ENCODE measurements around the gene HEPN1.

The HEPN1 gene

DNA sequence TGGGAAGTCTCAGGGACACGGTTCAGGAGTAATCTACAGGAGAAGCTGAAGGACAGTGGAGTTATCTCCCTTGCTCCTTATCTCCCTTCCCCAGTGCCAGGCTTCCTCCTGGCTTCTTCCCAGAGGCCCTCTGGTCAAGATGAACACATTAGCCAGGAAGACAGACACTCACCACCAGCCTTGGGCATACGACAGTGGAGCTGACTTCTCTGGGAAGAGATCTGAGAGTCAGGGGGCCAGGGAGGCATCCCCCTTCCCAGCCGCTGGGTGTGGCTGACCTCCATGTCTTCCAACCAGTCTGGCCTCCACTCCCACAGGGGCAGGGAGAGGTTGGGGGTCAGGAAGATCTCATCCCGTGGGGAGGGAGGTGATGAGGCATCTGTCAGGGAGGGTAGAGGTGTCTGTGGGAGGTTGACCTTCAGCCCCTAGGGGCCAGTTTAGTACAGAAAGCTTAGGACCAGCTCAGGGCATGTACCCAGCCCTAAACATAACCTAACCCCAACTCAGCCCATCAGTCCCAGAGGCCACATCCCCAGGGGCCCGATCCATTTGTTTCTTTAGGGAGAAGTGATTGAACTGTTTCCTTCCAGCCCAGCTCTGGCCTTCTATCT, 34.1 kb upstream of the HEPN1 start:
- Histone ChIP-seq H3K9me3 (ENCODE audit: insufficient read depth, low read length) (no peaks in the 10 kb centered on the region), H3K4me1 (ENCODE audit: insufficient read depth, insufficient read length) (no peaks in the 10 kb centered on the region), H3K27me3 (ENCODE audit: insufficient read depth, insufficient read length) (peaks cover 3% of the 10 kb centered on the region), H3K4me3 (ENCODE audit: insufficient read length, low read depth) (no peak overlapping the region), H3K36me3 (ENCODE audit: insufficient read depth, insufficient read length, low read length) (no peaks in the 10 kb centered on the region), H3K9ac (ENCODE audit: insufficient read length, low read depth) (no peak overlapping the region)
- DNase-seq (ENCODE audit: low read depth, low spot score), result no peak
- no peak for TF ChIP-seq YY1 (IDR thresholded peaks at IDR 0.05; ENCODE audit: insufficient read depth, insufficient read length)
- no peak for TF ChIP-seq ZNF274 (IDR thresholded peaks at IDR 0.05; ENCODE audit: low read depth, low read length)
- no peak for TF ChIP-seq SUZ12 (IDR thresholded peaks at IDR 0.05; ENCODE audit: extremely low read depth, insufficient read depth, insufficient read length)

- Histone ChIP-seq H3K9me3 (ENCODE audit: insufficient read depth, low read length) (no peaks in the 10 kb centered on the region), H3K27me3 (ENCODE audit: insufficient read depth, insufficient read length) (peaks cover 3% of the 10 kb centered on the region), H3K4me1 (ENCODE audit: insufficient read depth, insufficient read length) (peaks cover 3% of the 10 kb centered on the region), H3K9ac (ENCODE audit: insufficient read length, low read depth) (no peak overlapping the region), H3K4me3 (ENCODE audit: insufficient read length, low read depth) (no peak overlapping the region), H3K36me3 (ENCODE audit: insufficient read depth, insufficient read length, low read length) (no peaks in the 10 kb centered on the region)
- no peak for TF ChIP-seq SUZ12 (IDR thresholded peaks at IDR 0.05; ENCODE audit: extremely low read depth, insufficient read depth, insufficient read length)
- no peak for TF ChIP-seq YY1 (IDR thresholded peaks at IDR 0.05; ENCODE audit: insufficient read depth, insufficient read length)
- TF ChIP-seq ZNF274 (IDR thresholded peaks at IDR 0.05; ENCODE audit: low read depth, low read length), result no peak
- no peak for DNase-seq (ENCODE audit: low read depth, low spot score)
Measured at GRCh38 chr11:124886476-124886875, 32.6 kb upstream of the HEPN1 start.

DNA sequence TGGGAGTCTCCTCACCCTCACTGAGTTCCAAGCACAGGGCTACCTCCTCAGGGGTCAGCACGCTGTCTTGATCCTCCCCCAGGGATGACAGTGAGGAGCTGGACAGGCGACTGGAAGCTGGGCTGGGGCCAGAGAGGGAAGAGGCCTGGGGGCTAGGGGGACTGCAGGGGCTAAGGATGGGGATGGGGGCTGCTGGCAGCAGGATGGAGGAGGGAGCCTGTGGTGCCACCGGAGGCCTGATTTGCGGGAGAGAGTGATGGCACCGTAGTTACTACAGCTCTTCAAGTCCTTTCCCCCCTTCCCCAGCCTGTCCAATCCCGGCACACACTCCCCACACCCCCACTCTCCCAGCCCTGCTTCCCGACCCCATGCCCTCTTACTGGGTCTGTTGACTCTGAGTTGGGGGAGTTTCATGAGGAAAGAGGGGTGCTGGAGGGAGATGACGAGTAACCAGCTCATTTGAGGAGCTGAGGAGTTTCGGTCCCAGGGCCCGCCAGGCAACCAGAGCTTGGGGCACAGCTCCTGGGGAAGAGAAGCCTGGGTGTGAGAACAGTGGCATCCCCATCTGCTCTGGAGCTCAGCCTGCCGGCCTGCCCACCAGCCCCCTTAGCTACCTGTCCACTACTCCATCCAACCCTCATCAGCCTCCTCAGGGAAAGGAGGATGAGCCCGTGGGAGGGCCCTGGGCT, 31.9 kb upstream of the HEPN1 start:
- no peak for TF ChIP-seq SUZ12 (IDR thresholded peaks at IDR 0.05; ENCODE audit: extremely low read depth, insufficient read depth, insufficient read length)
- TF ChIP-seq YY1 (IDR thresholded peaks at IDR 0.05; ENCODE audit: insufficient read depth, insufficient read length), result no peak
- no peak for TF ChIP-seq ZNF274 (IDR thresholded peaks at IDR 0.05; ENCODE audit: low read depth, low read length)
- Histone ChIP-seq H3K27me3 (ENCODE audit: insufficient read depth, insufficient read length) (peaks cover 3% of the 10 kb centered on the region), H3K9ac (ENCODE audit: insufficient read length, low read depth) (no peak overlapping the region), H3K4me1 (ENCODE audit: insufficient read depth, insufficient read length) (peaks cover 3% of the 10 kb centered on the region), H3K4me3 (ENCODE audit: insufficient read length, low read depth) (no peak overlapping the region), H3K36me3 (ENCODE audit: insufficient read depth, insufficient read length, low read length) (no peaks in the 10 kb centered on the region), H3K9me3 (ENCODE audit: insufficient read depth, low read length) (no peaks in the 10 kb centered on the region)
- DNase-seq (ENCODE audit: low read depth, low spot score), result no peak

DNA sequence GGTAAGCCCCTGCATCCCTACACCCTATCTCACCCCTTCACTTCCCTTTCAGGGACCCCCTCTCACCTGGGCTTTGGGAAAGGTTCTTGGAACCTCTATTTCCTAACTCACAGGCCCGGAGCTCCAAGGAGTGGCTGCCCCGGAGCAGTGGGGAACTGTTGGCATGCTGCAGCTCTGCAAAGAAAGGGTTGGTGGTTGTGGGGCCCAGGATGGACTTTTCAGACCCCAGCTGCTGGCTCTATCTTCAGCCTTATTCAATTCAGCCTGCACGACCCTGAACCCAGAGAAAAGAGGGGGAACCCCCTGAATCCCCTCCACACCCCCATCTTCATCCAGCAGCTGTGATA, 31.4 kb upstream of the HEPN1 start:
- Histone ChIP-seq H3K9me3 (ENCODE audit: insufficient read depth, low read length) (no peaks in the 10 kb centered on the region), H3K9ac (ENCODE audit: insufficient read length, low read depth) (no peak overlapping the region), H3K36me3 (ENCODE audit: insufficient read depth, insufficient read length, low read length) (no peaks in the 10 kb centered on the region), H3K4me1 (ENCODE audit: insufficient read depth, insufficient read length) (peaks cover 3% of the 10 kb centered on the region), H3K27me3 (ENCODE audit: insufficient read depth, insufficient read length) (peaks cover 3% of the 10 kb centered on the region), H3K4me3 (ENCODE audit: insufficient read length, low read depth) (no peak overlapping the region)
- DNase-seq (ENCODE audit: low read depth, low spot score), result no peak
- no peak for TF ChIP-seq YY1 (IDR thresholded peaks at IDR 0.05; ENCODE audit: insufficient read depth, insufficient read length)
- no peak for TF ChIP-seq ZNF274 (IDR thresholded peaks at IDR 0.05; ENCODE audit: low read depth, low read length)

- Histone ChIP-seq H3K9ac (ENCODE audit: insufficient read length, low read depth) (no peak overlapping the region), H3K9me3 (ENCODE audit: insufficient read depth, low read length) (no peaks in the 10 kb centered on the region), H3K4me1 (ENCODE audit: insufficient read depth, insufficient read length) (peaks cover 3% of the 10 kb centered on the region), H3K27me3 (ENCODE audit: insufficient read depth, insufficient read length) (peaks cover 3% of the 10 kb centered on the region), H3K4me3 (ENCODE audit: insufficient read length, low read depth) (no peak overlapping the region), H3K36me3 (ENCODE audit: insufficient read depth, insufficient read length, low read length) (no peaks in the 10 kb centered on the region)
- no peak for DNase-seq (ENCODE audit: low read depth, low spot score)
- TF ChIP-seq SUZ12 (IDR thresholded peaks at IDR 0.05; ENCODE audit: extremely low read depth, insufficient read depth, insufficient read length), result no peak
- TF ChIP-seq YY1 (IDR thresholded peaks at IDR 0.05; ENCODE audit: insufficient read depth, insufficient read length), result no peak
Measured at GRCh38 chr11:124889191-124890091, 29.6 kb upstream of the HEPN1 start.

GRCh38 chr11:124890151-124890550, 28.9 kb upstream of the HEPN1 start:
- no peak for DNase-seq (ENCODE audit: low read depth, low spot score)
- H3K9me3 ChIP-seq (ENCODE audit: insufficient read depth, low read length), result no peaks in the 10 kb centered on the region
- TF ChIP-seq YY1 (IDR thresholded peaks at IDR 0.05; ENCODE audit: insufficient read depth, insufficient read length) (no peak), SUZ12 (IDR thresholded peaks at IDR 0.05; ENCODE audit: extremely low read depth, insufficient read depth, insufficient read length) (no peak), ZNF274 (IDR thresholded peaks at IDR 0.05; ENCODE audit: low read depth, low read length) (no peak)

More at GRCh38 chr11:124890151-124890550, 28.9 kb upstream of the HEPN1 start:
- Histone ChIP-seq H3K4me3 (ENCODE audit: insufficient read length, low read depth) (no peak overlapping the region), H3K4me1 (ENCODE audit: insufficient read depth, insufficient read length) (peaks cover 3% of the 10 kb centered on the region), H3K9ac (ENCODE audit: insufficient read length, low read depth) (no peak overlapping the region), H3K27me3 (ENCODE audit: insufficient read depth, insufficient read length) (peaks cover 3% of the 10 kb centered on the region), H3K36me3 (ENCODE audit: insufficient read depth, insufficient read length, low read length) (no peaks in the 10 kb centered on the region)

Measured in NT2/D1 (cell line).